Left colon (tissue), 2 donors: ENCODE results near the gene CEP164. TPM values are rescaled to one million over a fixed set of nuclear protein-coding genes. Genes with fewer than 3 reads are reported as not detected.
"Not testable (repeated sequence)": the region's sequence is repeated elsewhere in the genome, so short reads cannot be mapped to it uniquely, and the experiment has no call there.

Source experiments
- ATAC-seq: fragments of 200-7000 bp; cut with Tn5 transposase; one replicate; pipeline ENCODE4 v1.9.1; 2020; ENCODE audit warnings: mild to moderate bottlenecking, moderate library complexity
- DNase-seq, 2 donors: peaks; one replicate each; pipeline ENCODE4 v3.0.0-alpha.2; 2020
- intact Hi-C, 2 donors: fragments of 100-400 bp; cut with DNase I in 1 of 2; cut with micrococcal nuclease in 1 of 2; formaldehyde crosslinking; loops; one replicate each; pipeline versions ENCODE4 v1.11.2 to v1.14.0; 2022; cut with DNase I, micrococcal nuclease
- total RNA-seq, 2 donors: library from RNA; stranded (reverse); fragmentation: NEBNext Ultra II Directional; extraction: Animal tissue kit (Norgen Biotek cat#: 25700); gene quantifications; one replicate each; pipeline ENCODE4 v1.2.1, GENCODE V29; 2021
- donor health status: DM: no; HTN: no; CAD: no.
- donor health status: DM: yes; HTN: yes; CAD: no.

CEP164 gene
- total RNA-seq, 2 donors from 2014 or later, result 14.2 to 14.9 TPM

- no peak for ATAC-seq
- intact Hi-C loops, result no loop called here
- no peak for DNase-seq
Observed at GRCh38 chr11:117302228-117302627, 25.4 kb upstream of the CEP164 start.

- no peak for ATAC-seq
- intact Hi-C loops, result no loop called here
- DNase-seq, result no peak
Observed at GRCh38 chr11:117303101-117303500, 24.6 kb upstream of the CEP164 start.

- intact Hi-C loops, result no loop called here
- DNase-seq, result no peak
- ATAC-seq, result no peak
Observed at GRCh38 chr11:117303646-117304315, 23.9 kb upstream of the CEP164 start.

GRCh38 chr11:117305145-117305544 is 22.5 kb upstream of the CEP164 start:
- no peak for DNase-seq
- intact Hi-C loops, result no loop called here

GRCh38 chr11:117309310-117309709 is 18.3 kb upstream of the CEP164 start:
- no peak for DNase-seq
- ATAC-seq, result no peak
- intact Hi-C loops, result no loop called here

More at GRCh38 chr11:117305145-117305544, 22.5 kb upstream of the CEP164 start:
- ATAC-seq, result no peak

- intact Hi-C loops, result no loop called here
- ATAC-seq (peak; percentile 52), DNase-seq (no peak)
Observed at GRCh38 chr11:117313091-117313490, 14.6 kb upstream of the CEP164 start.

- intact Hi-C loops, result no loop called here
- no peak for DNase-seq
- ATAC-seq, result no peak
Observed at GRCh38 chr11:117313828-117314768, 13.6 kb upstream of the CEP164 start.

GRCh38 chr11:117314840-117315239 is 12.8 kb upstream of the CEP164 start:
- peak in 1 of 2 donors; percentile 11 for DNase-seq
- intact Hi-C loops, result no loop called here
- ATAC-seq, result no peak

GRCh38 chr11:117315285-117316196 is 12.1 kb upstream of the CEP164 start:
- ATAC-seq (peak; percentile 62), DNase-seq (no peak)
- intact Hi-C loops, result no loop called here

GRCh38 chr11:117316197-117316961 is 11.3 kb upstream of the CEP164 start, which contains the start of gene BACE1:
Gene BACE1 (minus strand): TSS chr11:117316256. CDS start chr11:117315795, 461 bp downstream.
- intact Hi-C loops, result no loop called here
- peak; percentile 84 for ATAC-seq

GRCh38 chr11:117318738-117319137 is 8.9 kb upstream of the CEP164 start:
- intact Hi-C loops, result no loop called here
- DNase-seq (no peak), ATAC-seq (no peak)

More at GRCh38 chr11:117316197-117316961, 11.3 kb upstream of the CEP164 start, which contains the start of gene BACE1:
- peak; percentile 73 to 76 for DNase-seq

GRCh38 chr11:117319214-117319840 is 8.3 kb upstream of the CEP164 start:
- intact Hi-C loops, result no loop called here
- no peak for DNase-seq
- ATAC-seq, result no peak

GRCh38 chr11:117327255-117327566 is 443 bp upstream of the CEP164 start:
- ATAC-seq, intact Hi-C loops, DNase-seq: not testable (repeated sequence)

GRCh38 chr11:117328375-117329010 is 839 bp downstream of the CEP164 start:
- intact Hi-C loops, result no loop called here
- DNase-seq, result no peak
- ATAC-seq, result peak; percentile 40

GRCh38 chr11:117332843-117333242 is 5.2 kb downstream of the CEP164 start:
- intact Hi-C loops, result no loop called here
- DNase-seq, result no peak
- no peak for ATAC-seq

- intact Hi-C loops, result no loop called here
- no peak for DNase-seq
- ATAC-seq, result no peak
Observed at GRCh38 chr11:117333917-117334316, 6.3 kb downstream of the CEP164 start.

- no peak for ATAC-seq
Observed at GRCh38 chr11:117334896-117335295, 7.2 kb downstream of the CEP164 start.

More at GRCh38 chr11:117334896-117335295, 7.2 kb downstream of the CEP164 start:
- no peak for DNase-seq
- intact Hi-C loops, result no loop called here
